Measurements from ENCODE around the gene STX1B.

Gene STX1B

GRCh38 chr16:30948667-30949649, 61.5 kb downstream of the STX1B start, which contains the start of gene ORAI3:
ORAI3 (plus strand) TSS chr16:30949068; CDS start chr16:30949290, 222 bp downstream.
- H3K27ac ChIP-seq: peak within 1 kb of the TSS; percentile 73
- no peak for TF ChIP-seq CTCF (IDR thresholded peaks at IDR 0.05)
- no peak for TF ChIP-seq ZFX (IDR thresholded peaks at IDR 0.05; ENCODE audit: borderline replicate concordance)

- TF ChIP-seq CTCF (IDR thresholded peaks at IDR 0.05): no peak
- no peak for TF ChIP-seq ZFX (IDR thresholded peaks at IDR 0.05; ENCODE audit: borderline replicate concordance)
- peak overlapping the region; percentile 73 for H3K27ac ChIP-seq
These were observed 62.4 kb downstream of the STX1B start for GRCh38 chr16:30947859-30948666.

- TF ChIP-seq ZFX (IDR thresholded peaks at IDR 0.05; ENCODE audit: borderline replicate concordance) (no peak), CTCF (IDR thresholded peaks at IDR 0.05) (no peak)
- no peak overlapping the region for H3K27ac ChIP-seq
These were observed 62.9 kb downstream of the STX1B start for GRCh38 chr16:30947541-30947858.

- H3K27ac ChIP-seq: no peak overlapping the region
- TF ChIP-seq CTCF (IDR thresholded peaks at IDR 0.05) (no peak), ZFX (IDR thresholded peaks at IDR 0.05; ENCODE audit: borderline replicate concordance) (no peak)
These were observed 63.5 kb downstream of the STX1B start for GRCh38 chr16:30946671-30947540.

- H3K27ac ChIP-seq: no peak overlapping the region
- TF ChIP-seq CTCF (IDR thresholded peaks at IDR 0.05) (no peak), ZFX (IDR thresholded peaks at IDR 0.05; ENCODE audit: borderline replicate concordance) (no peak)
These were observed 66.1 kb downstream of the STX1B start for GRCh38 chr16:30944352-30944751.

GRCh38 chr16:30942426-30942806, 68.0 kb downstream of the STX1B start:
- TF ChIP-seq CTCF (IDR thresholded peaks at IDR 0.05) (no peak), ZFX (IDR thresholded peaks at IDR 0.05; ENCODE audit: borderline replicate concordance) (no peak)
- no peak overlapping the region for H3K27ac ChIP-seq
